GM18520 (cell line): ENCODE measurements around the gene ARID1B.
"Not testable (repeated sequence)": the region's sequence is repeated elsewhere in the genome, so short reads cannot be mapped to it uniquely, and the experiment has no call there.

Experiments used
- ATAC-seq: cut with Tn5 transposase; IDR thresholded peaks from one replicate; pipeline ENCODE4 v1.9.1; 2021; ENCODE audit not compliant: unreplicated experiment

Gene ARID1B

DNA sequence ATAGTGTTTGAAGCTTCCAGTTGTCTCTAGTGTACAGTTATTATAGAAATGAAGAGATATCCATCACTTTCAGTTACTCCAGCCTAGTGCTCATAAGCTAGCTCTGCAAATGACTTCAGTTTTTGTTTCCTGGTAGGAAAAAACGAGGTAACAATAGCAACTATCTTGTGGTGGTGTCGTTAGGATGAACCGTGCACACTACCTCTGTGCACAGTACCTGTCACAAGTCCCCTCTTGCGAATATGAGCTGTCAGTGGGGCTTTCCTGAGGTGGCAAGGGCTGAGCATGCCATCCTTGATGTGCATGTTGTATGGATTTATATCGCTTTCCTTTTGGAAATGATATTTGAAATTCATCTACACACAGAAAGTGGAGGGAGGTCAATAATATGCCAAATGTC lies 151.8 kb downstream of the ARID1B start:
- no peak for ATAC-seq

DNA sequence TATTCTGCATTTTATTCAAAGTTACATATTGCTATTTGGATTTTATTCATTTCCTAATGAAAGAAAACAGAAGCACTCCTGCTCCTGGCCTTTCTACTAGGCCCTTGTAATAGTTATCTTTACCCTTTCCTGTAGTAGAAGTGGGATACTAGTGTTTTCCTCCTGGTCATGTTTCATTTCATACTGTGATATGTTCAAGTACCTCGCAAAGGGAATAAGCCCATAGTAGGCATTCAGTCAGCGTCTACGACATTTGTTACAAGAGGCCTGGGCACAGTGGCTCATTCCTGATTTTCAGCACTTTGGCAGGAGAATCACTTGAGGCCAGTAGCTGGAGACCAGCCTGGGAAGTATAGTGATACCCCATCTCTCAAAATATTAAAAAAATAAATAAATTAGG lies 154.1 kb downstream of the ARID1B start:
- no peak for ATAC-seq

DNA sequence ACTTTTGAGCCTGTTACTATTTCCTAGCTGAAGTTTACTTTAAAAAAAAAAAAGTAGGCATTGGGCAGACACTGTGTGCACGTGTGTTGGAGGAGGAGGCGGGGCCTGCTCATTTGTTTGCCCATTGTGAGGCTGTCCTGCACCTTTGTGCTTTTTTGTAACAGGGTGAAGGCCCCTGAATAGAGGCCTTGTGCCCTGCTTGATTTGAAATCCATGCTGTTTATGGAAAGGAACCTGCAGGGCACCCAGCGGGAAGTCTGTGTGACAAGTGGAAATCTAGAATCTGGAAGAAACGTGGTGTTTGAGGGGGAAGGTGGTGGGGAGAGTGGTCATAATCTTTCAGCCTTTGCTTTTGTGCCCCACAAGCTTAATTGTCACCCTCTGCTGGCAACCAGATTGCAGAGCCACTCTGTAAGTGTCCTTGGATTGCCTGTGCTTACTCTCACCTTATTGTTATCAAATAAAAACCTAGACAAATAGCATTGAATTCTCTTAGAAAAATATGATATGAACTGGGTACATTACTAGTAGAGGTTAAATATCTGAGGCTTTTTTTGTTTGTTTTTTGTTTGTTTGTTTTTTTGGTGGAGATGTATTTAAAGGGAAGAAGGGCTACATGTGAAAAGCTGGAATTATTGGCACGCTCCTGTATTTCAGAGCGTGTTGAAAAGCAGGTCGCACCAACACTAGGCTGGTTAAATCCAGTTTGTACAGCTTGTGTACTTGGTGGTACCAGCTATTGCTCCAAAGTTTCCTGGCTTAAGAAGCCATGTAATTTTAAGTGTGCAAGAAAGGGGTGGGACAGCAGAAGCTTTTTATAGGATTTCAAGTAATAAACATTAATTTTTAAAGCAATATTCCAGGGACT lies 156.3 kb downstream of the ARID1B start:
- ATAC-seq = no peak

DNA sequence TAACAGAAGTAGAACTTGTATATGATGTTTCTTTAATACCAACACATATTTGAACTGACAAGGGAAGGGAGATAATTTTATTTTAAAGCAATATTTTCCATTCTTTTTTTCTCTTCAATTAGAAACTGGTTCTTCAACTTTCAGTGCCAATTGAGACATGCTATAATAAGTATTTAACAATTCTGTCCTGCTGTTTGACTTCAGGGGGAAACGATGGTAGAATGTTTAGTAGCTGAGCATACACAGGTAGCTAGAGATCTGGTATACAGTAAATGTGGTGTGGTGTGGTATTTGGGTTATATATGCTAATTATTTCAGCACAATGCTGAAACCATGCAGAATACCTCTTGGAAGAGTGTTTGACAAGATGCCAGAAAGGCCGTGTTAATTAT lies 156.9 kb downstream of the ARID1B start:
- ATAC-seq = no peak

DNA sequence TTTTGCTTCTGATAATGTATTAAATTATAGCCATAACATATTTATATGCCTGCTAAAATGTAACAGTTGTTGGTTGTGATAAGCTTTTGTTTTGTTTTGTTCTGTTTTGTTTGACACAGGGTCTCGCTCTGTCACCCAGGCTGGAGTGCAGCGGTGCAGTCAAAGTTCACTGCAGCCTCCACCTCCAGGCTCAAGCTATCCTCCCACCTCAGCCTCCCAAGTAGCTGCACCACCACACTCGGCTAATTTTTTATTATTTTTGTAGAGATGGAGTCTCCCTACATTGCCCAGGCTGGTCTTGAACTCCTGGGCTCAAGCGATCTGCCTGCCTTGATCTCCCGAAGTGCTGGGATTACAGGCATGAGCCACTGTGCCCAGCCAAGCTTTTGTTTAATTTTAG lies 157.8 kb downstream of the ARID1B start:
- ATAC-seq = no peak

DNA sequence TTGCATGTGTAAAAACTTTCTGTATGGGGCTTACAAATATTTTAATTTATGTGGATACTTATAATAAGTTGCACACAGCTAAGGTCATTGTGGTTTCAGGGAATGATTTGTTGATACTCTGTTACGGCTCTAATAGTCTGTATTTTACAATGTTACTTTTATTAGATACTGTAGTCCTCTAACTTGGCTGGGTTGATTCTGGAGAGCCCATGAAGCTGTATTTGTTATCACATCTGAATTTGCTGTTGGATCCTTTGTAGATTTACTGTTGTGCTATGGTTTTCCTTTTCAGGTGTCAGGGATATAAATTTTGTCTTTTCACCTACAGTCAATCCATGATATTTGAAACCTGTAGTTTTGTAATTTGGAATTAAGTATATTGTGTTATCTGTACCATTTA lies 161.0 kb downstream of the ARID1B start:
- no peak for ATAC-seq

DNA sequence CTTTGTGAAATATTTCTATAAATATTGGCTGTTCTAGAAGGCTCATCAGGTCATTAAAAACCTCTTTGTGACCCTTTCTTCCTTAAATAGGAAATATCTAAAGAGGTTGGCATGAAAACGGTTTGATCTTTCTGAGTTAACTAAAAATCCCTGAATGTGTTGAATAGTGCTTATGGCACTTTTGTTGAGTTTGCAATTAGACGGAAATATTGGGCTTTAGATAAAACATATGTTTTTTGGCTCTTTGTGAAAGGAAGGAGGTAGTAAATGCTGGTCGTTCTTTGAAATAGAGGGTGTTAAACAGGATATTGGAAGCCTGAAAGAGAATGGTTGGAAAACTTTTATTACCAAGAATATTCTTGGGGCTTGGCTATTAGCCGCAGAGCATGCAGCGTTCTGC lies 163.0 kb downstream of the ARID1B start:
- ATAC-seq = no peak

DNA sequence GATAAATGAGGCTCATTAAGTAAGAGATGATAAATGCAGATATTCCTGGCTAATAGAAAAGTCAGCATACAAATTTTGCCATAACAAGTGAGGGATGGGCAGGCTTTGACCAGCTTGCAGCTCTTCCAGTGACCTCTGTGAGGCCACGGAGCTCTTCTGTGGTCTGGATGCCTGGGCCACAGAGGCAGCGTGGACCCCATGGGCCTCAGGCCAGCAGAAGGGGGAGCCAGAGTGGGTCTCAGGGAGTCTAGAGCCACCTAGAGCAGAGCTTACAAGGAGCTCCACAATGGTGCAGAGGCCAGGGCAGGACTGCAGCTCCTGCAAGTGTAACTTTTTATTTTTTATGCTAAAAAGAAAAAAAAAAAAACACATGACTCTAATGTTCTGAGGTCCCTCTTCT lies 165.1 kb downstream of the ARID1B start:
- no peak for ATAC-seq

DNA sequence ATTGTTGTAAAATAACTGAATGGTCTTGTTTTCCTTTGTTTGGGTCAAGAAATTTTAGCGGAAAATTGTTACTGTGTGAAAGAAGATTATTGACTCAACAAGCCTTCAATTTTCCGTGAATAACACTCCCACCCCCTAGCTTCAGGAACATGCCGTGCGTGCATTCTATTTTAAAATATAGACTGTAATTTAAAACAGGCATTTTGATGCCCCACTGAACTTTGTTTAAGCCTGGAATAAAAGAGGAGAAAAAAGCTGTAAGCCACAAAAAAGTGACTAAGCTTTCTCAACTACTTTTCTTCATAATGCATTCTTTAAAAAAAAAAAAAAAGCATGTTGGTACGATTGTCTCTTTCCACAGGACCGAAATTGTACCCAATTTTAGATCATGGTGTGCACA lies 166.0 kb downstream of the ARID1B start:
- no peak for ATAC-seq

DNA sequence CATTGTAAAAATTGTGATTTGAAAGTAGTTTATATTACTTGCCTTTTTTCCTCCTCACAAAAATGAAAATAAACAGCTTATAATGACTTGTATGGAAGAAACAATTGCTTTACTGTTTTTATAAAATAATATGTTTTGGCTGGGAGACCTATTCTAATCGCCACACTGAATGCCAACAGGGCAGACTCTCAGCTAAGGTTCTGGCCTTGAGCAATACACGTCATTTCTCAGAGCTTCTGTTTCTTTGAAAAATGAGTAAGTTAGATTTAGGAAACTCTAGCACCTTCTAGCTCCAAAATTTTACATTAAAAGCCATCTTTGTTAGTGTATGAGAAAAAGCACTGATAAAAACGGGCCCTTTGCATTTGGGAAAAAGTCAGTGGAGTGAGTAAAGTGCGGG lies 166.6 kb downstream of the ARID1B start:
- ATAC-seq = no peak

DNA sequence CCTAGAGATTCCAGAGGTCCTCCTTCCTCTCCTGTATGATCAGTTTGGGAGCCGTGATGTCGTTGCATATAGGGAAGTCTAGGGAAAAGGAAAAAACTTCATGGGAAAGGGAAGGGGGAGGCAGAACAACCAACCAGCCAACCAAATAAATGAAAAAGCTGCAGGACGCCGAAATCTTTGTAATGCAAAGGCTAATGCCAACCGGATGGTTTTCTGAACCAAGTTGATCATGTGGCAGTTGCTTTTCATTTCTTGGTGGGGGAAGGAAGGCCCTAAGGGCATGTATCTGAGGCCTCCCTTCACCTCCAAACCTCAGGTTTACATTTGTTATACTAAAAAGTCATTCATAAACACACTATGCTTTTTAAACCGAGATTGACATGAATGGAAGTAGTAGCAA lies 167.2 kb downstream of the ARID1B start:
- ATAC-seq = no peak

DNA sequence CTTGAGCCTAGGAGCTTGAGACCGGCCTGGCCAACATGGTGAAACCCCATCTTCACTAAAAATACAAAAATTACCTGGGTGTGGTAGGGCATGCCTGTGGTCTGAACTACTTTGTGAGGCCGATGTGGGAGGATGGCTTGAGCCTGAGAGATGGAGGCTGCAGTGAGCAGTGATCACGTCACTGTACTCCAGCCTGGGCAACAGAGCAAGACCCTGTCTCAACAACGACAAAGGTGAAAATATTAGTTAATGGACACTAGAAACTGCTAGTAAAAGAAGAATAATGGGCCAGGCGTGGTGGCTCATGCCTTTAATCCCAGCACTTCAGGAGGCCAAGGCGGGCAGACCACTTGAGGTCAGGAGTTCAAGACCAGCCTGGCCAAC lies 168.6 kb downstream of the ARID1B start:
- ATAC-seq = not testable (repeated sequence)

DNA sequence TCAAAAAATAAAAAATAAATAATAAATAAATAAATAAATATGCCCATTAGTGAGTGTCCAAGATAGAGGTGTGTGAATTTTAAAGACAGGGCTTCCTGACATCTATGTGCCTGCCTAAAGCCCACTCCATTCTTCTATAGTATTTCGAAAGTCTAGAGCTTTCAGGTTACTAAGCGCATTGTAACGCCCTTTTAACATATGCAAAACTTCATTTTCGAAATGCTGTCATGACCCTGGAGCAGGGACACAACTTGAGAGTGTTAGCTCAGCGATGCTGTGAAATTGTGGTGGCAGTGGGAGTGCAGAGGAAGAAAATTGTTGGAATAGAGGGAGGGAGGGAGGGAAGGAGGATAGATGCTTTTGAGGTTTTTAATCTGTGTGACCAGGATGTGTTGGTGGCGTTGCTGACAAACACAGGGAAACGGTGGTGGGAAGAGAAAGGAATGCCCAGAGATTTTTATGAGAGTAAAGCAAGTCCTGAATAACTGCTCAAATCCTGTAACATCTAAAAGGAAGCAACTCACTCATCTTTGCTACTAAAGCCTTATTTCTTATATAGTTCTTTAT lies 169.3 kb downstream of the ARID1B start:
- no peak for ATAC-seq

DNA sequence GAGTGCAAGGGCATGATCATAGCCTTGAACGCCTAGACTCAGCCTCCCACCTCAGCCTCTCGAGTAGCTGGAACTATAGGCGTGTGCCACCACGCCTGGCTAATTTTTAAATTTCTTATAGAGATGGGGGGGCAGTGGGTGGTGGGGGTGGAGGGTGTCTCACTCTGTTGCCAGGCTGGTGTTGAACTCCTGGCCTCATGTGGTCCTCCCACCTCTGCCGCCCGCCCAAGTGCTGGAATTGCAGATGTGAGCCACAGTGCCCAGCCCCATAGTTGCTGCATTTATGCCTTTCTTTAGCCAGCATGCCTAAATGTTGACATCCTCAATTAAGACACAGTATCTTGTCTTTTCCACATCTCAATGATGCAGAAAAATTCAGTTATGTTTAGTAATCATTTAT lies 171.1 kb downstream of the ARID1B start:
- no peak for ATAC-seq

DNA sequence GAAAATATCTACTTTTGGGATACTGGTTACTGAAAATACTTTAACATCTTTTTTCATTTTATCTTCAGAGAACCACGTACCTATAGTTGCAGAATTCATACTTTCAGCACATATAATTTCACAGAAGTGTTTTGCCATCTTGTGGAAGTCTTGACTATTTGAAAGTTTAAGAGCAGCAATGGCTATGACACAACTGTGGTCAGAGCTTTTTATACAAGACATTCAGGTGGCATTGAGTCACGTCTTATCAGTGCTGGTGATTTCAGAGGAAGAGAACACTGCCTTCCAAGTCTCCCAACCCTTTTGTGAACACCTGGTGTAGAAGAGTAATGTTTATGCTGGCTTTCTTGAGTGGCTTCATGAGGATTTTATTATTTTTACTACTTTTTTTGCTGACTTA lies 171.6 kb downstream of the ARID1B start:
- no peak for ATAC-seq

DNA sequence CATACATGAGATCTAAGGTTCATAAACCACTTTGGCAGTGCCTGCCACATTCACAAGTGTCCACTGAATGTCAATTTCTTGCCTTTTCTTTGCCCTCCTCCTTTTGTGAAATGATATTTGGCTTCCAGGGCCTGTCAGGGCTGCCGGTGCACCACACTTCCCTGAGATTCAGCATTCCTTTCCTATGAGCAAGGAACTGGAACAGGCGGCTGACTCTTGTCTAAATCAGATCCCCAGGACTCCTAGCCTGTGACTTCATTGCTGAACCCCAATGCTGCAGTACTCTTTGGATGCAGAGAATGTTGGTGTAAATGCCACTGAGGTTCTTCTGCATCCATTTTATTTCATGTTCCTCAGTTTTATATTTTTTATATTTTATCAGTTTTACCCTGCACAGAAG lies 172.2 kb downstream of the ARID1B start:
- no peak for ATAC-seq

DNA sequence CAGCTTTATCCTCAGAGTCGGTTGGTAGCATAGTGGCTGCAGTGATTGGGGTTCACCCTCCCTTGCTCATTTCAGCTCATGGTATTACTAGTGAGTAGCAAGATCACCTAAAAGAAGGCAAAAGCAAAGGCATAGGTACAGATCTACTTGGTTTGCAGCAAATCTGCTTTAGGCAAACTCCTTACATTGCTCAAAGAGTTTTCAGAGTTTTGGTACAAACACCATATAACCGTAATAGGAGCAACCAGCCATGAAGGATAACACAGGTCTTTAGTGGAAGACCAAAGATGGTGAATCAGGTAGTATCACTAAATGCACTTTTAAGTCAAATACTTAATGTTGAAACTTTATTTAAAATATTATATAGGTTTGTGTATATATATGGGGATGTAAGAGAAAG lies 172.9 kb downstream of the ARID1B start:
- ATAC-seq = no peak

DNA sequence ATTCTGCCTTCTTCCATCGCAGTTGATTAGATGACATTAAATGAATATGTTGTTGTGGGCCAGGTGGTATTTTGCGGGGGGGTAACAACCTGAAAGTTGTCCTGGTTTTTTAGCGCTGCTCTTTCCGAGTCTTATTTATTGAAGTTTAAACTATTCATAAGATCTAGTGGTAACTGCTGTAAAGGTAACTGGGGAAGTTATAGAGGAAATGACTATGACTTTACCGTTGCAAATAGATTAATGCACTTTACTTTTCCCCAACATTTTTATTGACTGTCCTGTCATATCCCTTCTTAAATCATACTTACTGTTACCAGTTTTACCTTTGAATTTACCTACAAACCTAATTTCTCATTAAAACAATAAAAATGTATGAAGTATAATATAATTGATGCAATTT lies 173.4 kb downstream of the ARID1B start:
- no peak for ATAC-seq

DNA sequence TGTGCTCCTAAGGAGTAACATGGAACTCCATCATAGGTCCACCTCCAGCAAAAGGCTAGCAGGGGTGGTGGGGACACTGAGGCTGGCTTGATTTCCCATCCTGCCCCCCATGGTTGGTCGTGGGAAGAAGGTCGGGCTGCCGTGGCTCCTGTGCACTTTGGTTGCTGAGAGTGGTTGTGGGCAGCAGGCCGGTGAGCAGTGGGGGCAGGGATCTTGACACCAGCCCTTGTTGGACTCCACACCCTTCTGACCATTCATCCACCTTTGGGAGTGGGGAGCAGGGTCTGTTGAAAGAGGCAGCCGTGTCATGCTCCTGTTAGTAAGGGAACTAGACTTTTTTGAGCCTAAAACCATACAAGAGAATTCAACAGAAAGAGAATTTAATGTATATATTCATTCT lies 175.2 kb downstream of the ARID1B start:
- no peak for ATAC-seq

DNA sequence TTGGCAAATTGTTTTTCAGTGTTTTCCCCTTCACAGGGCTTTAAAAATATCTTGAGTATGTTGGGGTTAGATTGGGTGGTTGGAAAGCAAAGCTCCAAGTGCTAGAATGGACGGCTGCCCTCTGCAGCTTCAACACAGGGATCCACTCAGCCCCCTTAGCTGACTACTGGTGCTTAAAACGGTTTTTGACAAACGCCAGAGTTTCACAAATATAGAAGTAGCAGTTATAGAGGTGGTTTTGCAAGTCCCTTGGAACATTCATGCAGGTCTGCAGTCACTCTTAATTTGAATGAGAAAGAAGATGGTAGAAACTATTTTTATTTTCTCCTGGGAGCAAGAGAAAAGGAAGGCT lies 175.9 kb downstream of the ARID1B start:
- ATAC-seq = no peak

DNA sequence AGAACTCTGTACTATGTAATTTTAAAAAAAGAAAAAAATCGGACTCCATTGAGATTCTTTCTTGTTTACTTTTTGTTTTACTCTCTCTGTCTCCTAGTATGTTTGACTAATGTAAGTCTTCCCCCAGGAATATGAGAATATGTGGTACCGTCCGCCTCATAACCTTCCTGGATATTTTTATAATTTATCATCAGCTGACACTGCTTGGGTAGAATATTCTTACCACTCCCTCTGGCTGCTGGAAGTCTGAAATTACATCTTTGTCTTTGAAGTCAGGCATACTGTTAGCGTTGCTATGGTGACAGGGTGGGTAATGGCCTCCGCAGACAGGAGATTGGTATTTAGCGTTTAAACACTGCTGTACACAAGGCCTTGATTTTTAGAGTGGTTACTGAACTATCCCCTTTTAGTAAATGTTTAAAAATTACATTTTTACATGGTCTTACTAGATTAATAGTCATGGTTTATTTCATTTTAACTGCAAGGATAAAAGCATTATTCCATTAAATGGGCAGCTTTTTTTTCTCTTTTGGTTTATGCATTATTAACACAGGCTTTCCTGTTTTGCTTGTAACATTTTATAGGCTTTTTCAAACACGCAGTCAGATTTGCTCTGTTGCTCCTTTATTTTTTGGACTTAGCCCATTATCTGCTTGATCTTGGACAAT lies 176.4 kb downstream of the ARID1B start:
- ATAC-seq = no peak

DNA sequence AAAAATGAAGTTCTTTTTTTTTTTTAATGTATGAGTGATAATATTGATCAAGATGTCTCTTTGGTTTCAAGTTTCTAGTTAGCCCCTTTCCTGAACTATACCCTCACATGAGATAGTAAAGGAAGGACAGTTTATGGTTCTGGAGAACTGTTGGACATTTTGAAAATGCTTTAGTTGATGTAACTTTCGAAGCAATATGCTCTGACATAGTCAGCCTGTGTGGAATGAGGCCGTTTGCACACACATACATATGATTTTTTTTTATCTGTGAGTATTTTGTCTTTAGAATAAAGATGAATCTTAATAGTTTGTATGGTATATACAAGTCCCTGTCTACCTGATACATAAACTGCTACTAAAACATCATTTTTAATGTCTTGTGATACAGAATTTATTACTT lies 177.0 kb downstream of the ARID1B start:
- no peak for ATAC-seq

DNA sequence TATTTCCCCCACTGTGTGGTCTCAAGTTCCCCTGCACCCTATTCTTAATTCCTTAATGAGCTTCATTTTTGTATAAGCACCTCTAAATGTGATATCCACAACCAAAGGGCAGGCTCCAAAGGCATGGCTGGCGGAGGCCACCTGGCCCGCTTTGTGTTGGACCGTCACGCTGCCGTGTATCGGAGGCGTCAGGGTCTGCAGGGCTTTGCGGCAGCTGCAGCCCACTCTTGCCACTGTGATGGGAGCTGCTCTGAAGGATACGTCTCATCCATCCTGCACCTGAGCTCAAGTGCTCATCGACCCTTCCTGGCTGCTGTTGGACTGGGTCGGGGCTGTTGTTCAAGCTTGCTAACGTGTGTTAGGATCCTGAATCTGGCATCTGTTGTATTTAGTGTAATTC lies 177.6 kb downstream of the ARID1B start:
- ATAC-seq = no peak
